H1 (cell line): ENCODE data around the gene ARRB1. TPM values are rescaled to one million over a fixed set of nuclear protein-coding genes. Genes with fewer than 3 reads are reported as not detected.

Experiments used
- CTCF ChIA-PET: fragments of 300-600 bp; sonication (Branson Sonifier 250); formaldehyde crosslinking; loops from one replicate; lab custom pipeline; 2021; ENCODE audit not compliant: partially characterized antibody; lab: Charles Lee
- POLR2A ChIA-PET: fragments of 300-600 bp; sonication (Branson Sonifier 250); formaldehyde crosslinking; loops from one replicate; lab custom pipeline; 2021; ENCODE audit warnings: inconsistent platforms; ENCODE audit not compliant: partially characterized antibody; lab: Charles Lee
- DNase-seq, 2 experiments: peaks; one replicate each; pipeline versions ENCODE4 v3.0.0 to v3.0.0-alpha.2; 2010 to 2022; ENCODE audit warnings: low spot score in 2 of 2, low read depth in 1 of 2, mixed read lengths in 1 of 2
- FAIRE-seq: peaks from 2 replicates; lab custom pipeline; 2011; peaks lifted over from hg19 to GRCh38; lab: Jason Lieb, UNC
- H2AFZ ChIP-seq: 2 replicates; pipeline ENCODE4 v1.8.1; 2012; ENCODE audit warnings: low read length, inconsistent platforms
- H2AK5ac ChIP-seq: 2 replicates; pipeline ENCODE4 v1.6.1; 2013; ENCODE audit warnings: low read depth, low read length
- H2BK120ac ChIP-seq: replicated peaks from 2 replicates; pipeline ENCODE3; 2013; ENCODE audit warnings: low read depth, low read length, inconsistent platforms
- H2BK12ac ChIP-seq: 2 replicates; pipeline ENCODE4 v1.6.1; 2013; ENCODE audit warnings: low read depth, low read length
- H2BK15ac ChIP-seq: 2 replicates; pipeline ENCODE4 v1.6.1; 2013; ENCODE audit warnings: low read length
- H2BK20ac ChIP-seq: 2 replicates; pipeline ENCODE4 v1.6.1; 2013; ENCODE audit warnings: low read length
- H2BK5ac ChIP-seq: 2 replicates; pipeline ENCODE4 v1.6.1; 2013; ENCODE audit warnings: low read depth, low read length
- H3K14ac ChIP-seq: 2 replicates; pipeline ENCODE4 v1.6.1; 2013; ENCODE audit warnings: inconsistent platforms; ENCODE audit not compliant: insufficient read length
- H3K18ac ChIP-seq: 2 replicates; pipeline ENCODE4 v1.6.1; 2013; ENCODE audit warnings: low read length; ENCODE audit errors: extremely low read depth
- H3K23ac ChIP-seq: 2 replicates; pipeline ENCODE4 v1.6.1; 2013; ENCODE audit warnings: inconsistent platforms; ENCODE audit not compliant: insufficient read length
- H3K23me2 ChIP-seq: 2 replicates; pipeline ENCODE4 v1.6.1; 2013; ENCODE audit warnings: low read depth, low read length
- H3K27ac ChIP-seq: 2 replicates; pipeline ENCODE4 v1.6.1; 2011; ENCODE audit warnings: low read depth, low read length, inconsistent platforms
- H3K27me3 ChIP-seq, 4 experiments: replicated peaks in 1 of 4; 1 replicate in 1 of 4; 2 replicates in 3 of 4; pipeline versions ENCODE4 v1.6.1 to v1.8.1; 2011 to 2013; ENCODE audit warnings: low read length in 3 of 4, mild to moderate bottlenecking in 3 of 4, inconsistent platforms in 2 of 4, mixed read lengths in 2 of 4, moderate library complexity in 1 of 4; ENCODE audit not compliant: control insufficient read depth in 3 of 4, insufficient read depth in 3 of 4; ENCODE audit errors: extremely low read depth in 1 of 4
- H3K36me3 ChIP-seq, 4 experiments: 2 replicates each; pipeline versions ENCODE4 v1.6.1 to v1.8.1; 2011 to 2013; ENCODE audit warnings: mild to moderate bottlenecking in 4 of 4, low read length in 3 of 4, moderate library complexity in 2 of 4, control low read depth in 1 of 4, inconsistent platforms in 1 of 4; ENCODE audit not compliant: insufficient read depth in 4 of 4, control insufficient read depth in 2 of 4
- H3K4ac ChIP-seq: replicated peaks from 2 replicates; pipeline ENCODE3; 2013; ENCODE audit warnings: low read length, low read depth, mixed read lengths, inconsistent platforms; ENCODE audit not compliant: insufficient read length
- H3K4me1 ChIP-seq, 4 experiments: replicated peaks in 1 of 4; 1 replicate in 1 of 4; 2 replicates in 3 of 4; pipeline versions ENCODE4 v1.6.1 to v1.8.1; 2011 to 2013; ENCODE audit warnings: low read length in 3 of 4, inconsistent platforms in 2 of 4, mixed read lengths in 1 of 4; ENCODE audit not compliant: insufficient read depth in 4 of 4, control insufficient read depth in 3 of 4
- H3K4me2 ChIP-seq, 2 experiments: 2 replicates each; pipeline versions ENCODE4 v1.6.1 to v1.8.1; 2011 to 2013; ENCODE audit warnings: low read depth in 2 of 2, low read length in 2 of 2, control low read depth in 1 of 2, inconsistent platforms in 1 of 2, mild to moderate bottlenecking in 1 of 2; ENCODE audit not compliant: insufficient read depth in 1 of 2
- H3K4me3 ChIP-seq, 4 experiments: fragments of 200-600, 300-600 bp in 1 of 4; sonication (generic), shearing (Covaris generic), sonication (Bioruptor Twin) in 1 of 4; 2 replicates each; pipeline versions ENCODE4 v1.5.1 to v1.8.1; 2011 to 2016; ENCODE audit warnings: low read length in 4 of 4, low read depth in 3 of 4, control low read depth in 2 of 4, inconsistent platforms in 2 of 4, mild to moderate bottlenecking in 2 of 4, mixed read lengths in 1 of 4, moderate library complexity in 1 of 4; ENCODE audit not compliant: insufficient read depth in 2 of 4; ENCODE audit errors: extremely low read depth in 1 of 4
- H3K56ac ChIP-seq: replicated peaks from 2 replicates; pipeline ENCODE3; 2013; ENCODE audit warnings: low read depth, mild to moderate bottlenecking, mixed read lengths, low read length, inconsistent platforms; ENCODE audit not compliant: insufficient read length
- H3K79me1 ChIP-seq: 2 replicates; pipeline ENCODE4 v1.6.1; 2013; ENCODE audit warnings: low read depth, low read length, control low read depth
- H3K79me2 ChIP-seq, 2 experiments: 2 replicates each; pipeline versions ENCODE4 v1.6.1 to v1.8.1; 2012 to 2013; ENCODE audit warnings: low read length in 2 of 2, mild to moderate bottlenecking in 2 of 2, inconsistent platforms in 1 of 2; ENCODE audit not compliant: insufficient read depth in 2 of 2, control insufficient read depth in 1 of 2
- H3K9ac ChIP-seq, 4 experiments: replicated peaks in 1 of 4; 1 replicate in 1 of 4; 2 replicates in 3 of 4; pipeline versions ENCODE4 v1.6.1 to v1.8.1; 2011 to 2013; ENCODE audit warnings: low read depth in 3 of 4, low read length in 3 of 4, control low read depth in 2 of 4, mild to moderate bottlenecking in 2 of 4, moderate library complexity in 2 of 4, inconsistent platforms in 1 of 4; ENCODE audit errors: extremely low read depth in 1 of 4
- H3K9me3 ChIP-seq, 2 experiments: 2 replicates each; pipeline versions ENCODE4 v1.6.1 to v1.8.1; 2012 to 2013; ENCODE audit warnings: mild to moderate bottlenecking in 2 of 2, moderate library complexity in 2 of 2, control low read depth in 1 of 2, inconsistent platforms in 1 of 2, low read depth in 1 of 2, low read length in 1 of 2, mixed read lengths in 1 of 2; ENCODE audit not compliant: insufficient read depth in 2 of 2
- H4K20me1 ChIP-seq, 2 experiments: replicated peaks in 1 of 2; 2 replicates each; pipeline versions ENCODE3 to v1.8.1; 2011 to 2013; ENCODE audit warnings: inconsistent platforms in 2 of 2, low read length in 2 of 2, mild to moderate bottlenecking in 1 of 2; ENCODE audit not compliant: insufficient read depth in 2 of 2, control insufficient read depth in 1 of 2
- H4K5ac ChIP-seq: 2 replicates; pipeline ENCODE4 v1.6.1; 2013; ENCODE audit warnings: low read length, low read depth, mixed read lengths, inconsistent platforms; ENCODE audit not compliant: insufficient read length
- H4K8ac ChIP-seq: 2 replicates; pipeline ENCODE4 v1.8.0; 2013; ENCODE audit warnings: mild to moderate bottlenecking, moderate library complexity, low read length, inconsistent platforms; ENCODE audit not compliant: insufficient read depth; ENCODE audit errors: extremely low read depth
- H4K91ac ChIP-seq: replicated peaks from 2 replicates; pipeline ENCODE3; 2013; ENCODE audit warnings: low read length, mixed read lengths, inconsistent platforms; ENCODE audit not compliant: insufficient read length
- CBX5 ChIP-seq: fragments of 300-800, 300-1000 bp; sonication (generic); IDR thresholded peaks from 2 replicates; pipeline ENCODE4 v1.7.1; 2016; ENCODE audit warnings: antibody characterized with exemption, low read length, low read depth
- CREB1 ChIP-seq: IDR thresholded peaks from 2 replicates; pipeline ENCODE4 v1.6.1; 2012; ENCODE audit warnings: inconsistent platforms
- CTBP2 ChIP-seq: IDR thresholded peaks from 2 replicates; pipeline ENCODE4 v1.7.0; 2011; ENCODE audit warnings: borderline replicate concordance, mild to moderate bottlenecking, moderate library complexity, mixed read lengths, low read length; ENCODE audit not compliant: insufficient read depth, insufficient read length
- CTCF ChIP-seq, 3 experiments: IDR thresholded peaks; 1 replicate in 2 of 3; 2 replicates in 1 of 3; pipeline versions ENCODE4 v1.5.1 to v1.6.1; 2011; ENCODE audit warnings: low read length in 3 of 3, mild to moderate bottlenecking in 3 of 3, inconsistent platforms in 2 of 3, low read depth in 1 of 3, moderate library complexity in 1 of 3; ENCODE audit not compliant: insufficient read depth in 1 of 3; ENCODE audit errors: control extremely low read depth in 1 of 3
- FOSL1 ChIP-seq: IDR thresholded peaks from 2 replicates; pipeline ENCODE4 v1.6.1; 2011; ENCODE audit warnings: mild to moderate bottlenecking, low read depth, low read length, moderate library complexity; ENCODE audit not compliant: insufficient read depth
- RBBP5 ChIP-seq: IDR thresholded peaks from 2 replicates; pipeline ENCODE4 v1.7.1; 2012; ENCODE audit warnings: low read depth, mild to moderate bottlenecking, inconsistent platforms, low read length, moderate library complexity, borderline replicate concordance
- RXRA ChIP-seq: IDR thresholded peaks from 2 replicates; pipeline ENCODE4 v1.6.1; 2011; ENCODE audit warnings: low read depth, mild to moderate bottlenecking, low read length, moderate library complexity; ENCODE audit not compliant: insufficient read depth
- TAF1 ChIP-seq: IDR thresholded peaks from 2 replicates; pipeline ENCODE4 v1.6.1; 2011; ENCODE audit warnings: mild to moderate bottlenecking, low read depth, low read length
- YY1 ChIP-seq: IDR thresholded peaks from 2 replicates; pipeline ENCODE4 v1.6.1; 2011; ENCODE audit warnings: low read depth, mild to moderate bottlenecking, low read length
- WGBS, 2 experiments: shearing (Covaris generic) in 1 of 2; methylation state at CpG; one replicate each; pipeline versions ENCODE4 v1.1.6 to v1.1.7; 2013 to 2015; ENCODE audit warnings: low lambda C conversion rate in 2 of 2, mixed read lengths in 2 of 2, inconsistent platforms in 1 of 2, low coverage in 1 of 2, missing lambda C conversion rate in 1 of 2; ENCODE audit not compliant: insufficient replicate concordance in 2 of 2, insufficient coverage in 1 of 2, insufficient read length in 1 of 2; ENCODE audit errors: extremely low coverage in 1 of 2, missing lambda C conversion rate in 1 of 2; 5-methylcytosine and 5-hydroxymethylcytosine counted together
- polyA plus RNA-seq, 7 experiments: library from polyadenylated mRNA; depleted of rRNA in 3 of 7; stranded (reverse) in 5 of 7; unstranded in 2 of 7; fragments of >200 nt in 5 of 7; fragments of 200-250 nt in 2 of 7; gene quantifications; 1 replicate in 5 of 7; 2 replicates in 1 of 7; 4 replicates in 1 of 7; pipeline versions ENCODE4 v1.2.1 to v1.2.3, GENCODE V29; 2011 to 2013; ENCODE audit warnings: missing spikeins in 2 of 7, mixed read lengths in 2 of 7
- total RNA-seq: library from RNA; stranded (reverse); fragmentation: NEBNext Ultra II Directional; extraction: Animal tissue kit (Norgen Biotek cat#: 25700); gene quantifications from 2 replicates; pipeline ENCODE4 v1.2.1, GENCODE V29; 2021

The ARRB1 gene
- total and polyA plus RNA-seq, 2 of the 8 experiments (the other 6 are each of a cell fraction or from before 2014, with no cell fraction given), result 9.4 to 31.8 TPM

DNA sequence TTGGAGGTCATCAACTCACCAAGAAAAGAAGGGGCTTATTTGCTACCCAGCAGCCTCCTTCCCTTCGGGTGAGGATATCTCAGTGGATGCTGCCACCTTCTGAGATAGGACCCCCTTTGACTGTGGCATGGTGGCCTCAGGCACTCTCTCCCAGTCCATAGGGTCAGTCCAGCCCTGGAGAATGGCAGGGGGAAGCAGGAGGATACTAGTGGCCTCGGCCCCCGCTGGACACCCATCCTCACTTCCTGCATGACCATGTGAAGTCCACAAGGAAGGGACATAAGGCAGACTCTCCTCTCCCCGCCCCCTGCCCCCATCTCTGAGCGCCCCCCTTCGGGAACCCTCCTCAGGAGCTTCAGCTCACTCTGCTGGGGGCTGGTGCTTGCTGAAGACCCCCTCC lies 86.5 kb downstream of the ARRB1 start:
- 79% methylated on average over 3 of the region's 6 CpGs; no CpG with 5 or more reads in 1 of the 2 experiments for WGBS, 2 experiments
- H3K79me2 ChIP-seq, result no peaks in the 10 kb centered on the region
- no peaks in the 10 kb centered on the region for H4K20me1 ChIP-seq
- no peak overlapping the region for H2BK15ac ChIP-seq
- no peak overlapping the region for H2BK20ac ChIP-seq
- no peak overlapping the region for H4K8ac ChIP-seq
- H4K91ac ChIP-seq, result no peak overlapping the region
- H3K27ac ChIP-seq, result no peak overlapping the region
- H3K4me2 ChIP-seq, result no peak overlapping the region
- H3K14ac ChIP-seq, result no peak overlapping the region
- no peak overlapping the region for H2AK5ac ChIP-seq
- no peak overlapping the region for H3K9ac ChIP-seq
- H3K4me1 ChIP-seq, result peaks cover 0 to 4% (median under 1%) of the 10 kb centered on the region in 4 experiments; a peak in 1 of 7 replicates
- no peak overlapping the region for H3K23ac ChIP-seq
- H2BK5ac ChIP-seq, result no peak overlapping the region
- H2BK12ac ChIP-seq, result no peak overlapping the region
- H3K18ac ChIP-seq, result no peak overlapping the region
- H3K36me3 ChIP-seq, result no peaks in the 10 kb centered on the region
- no peaks in the 10 kb centered on the region for H3K27me3 ChIP-seq
- no peak overlapping the region for H3K56ac ChIP-seq
- no peak overlapping the region for H2BK120ac ChIP-seq
- TF ChIP-seq YY1, result no peak
- no peak for TF ChIP-seq RBBP5
- TF ChIP-seq FOSL1, result no peak
- TF ChIP-seq CBX5, result no peak
- no peak for TF ChIP-seq CREB1
- TF ChIP-seq RXRA, result no peak
- no peak for TF ChIP-seq CTCF (IDR thresholded peaks at IDR 0.05; ENCODE audit: control extremely low read depth in 1 of 3, insufficient read depth in 1 of 3, low read depth in 1 of 3, low read length in 3 of 3)
- no peak for TF ChIP-seq TAF1
- no peak for TF ChIP-seq CTBP2
- CTCF ChIA-PET, result interaction anchor here (0.7 to 7.4 kb wide), 7 partner anchors 10 to 186 kb away, joined by 3 to 45 read pairs (median 3); no protein-coding TSS in a partner anchor
- no peak overlapping the region for H3K4ac ChIP-seq
- FAIRE-seq, result no peak
- H2AFZ ChIP-seq, result no peak overlapping the region
- no peaks in the 10 kb centered on the region for H3K9me3 ChIP-seq
- POLR2A ChIA-PET, result interaction anchor here (1.8 kb wide), 1 partner anchor 135 kb away, joined by 4 read pairs; no protein-coding TSS in a partner anchor
- H3K79me1 ChIP-seq, result no peaks in the 10 kb centered on the region
- H3K23me2 ChIP-seq, result no peaks in the 10 kb centered on the region
- H4K5ac ChIP-seq, result no peak overlapping the region
- no peak for DNase-seq
- H3K4me3 ChIP-seq, result no peak overlapping the region
